Measurements from ENCODE around the gene NBL1.

NBL1 gene

GRCh38 chr1:19647643-19648042, 3.5 kb downstream of the NBL1 start (continued):
- TF ChIP-seq SP7 (tag by site-specific recombination; IDR thresholded peaks at IDR 0.05) (peak; percentile 19; the same call in 1 of the 2 replicates), ZNF548 (tag by site-specific recombination; IDR thresholded peaks at IDR 0.05) (no peak), ZBTB7A (tag by site-specific recombination; IDR thresholded peaks at IDR 0.05; ENCODE audit: low read depth) (no peak), ZNF202 (tag by site-specific recombination; IDR thresholded peaks at IDR 0.05; ENCODE audit: borderline replicate concordance) (no peak), ZNF391 (tag by site-specific recombination; IDR thresholded peaks at IDR 0.05; ENCODE audit: borderline replicate concordance, low read depth) (no peak), ZNF623 (tag by site-specific recombination; IDR thresholded peaks at IDR 0.05) (no peak), ZBTB1 (tag by site-specific recombination; IDR thresholded peaks at IDR 0.05) (no peak), ZSCAN23 (tag by site-specific recombination; IDR thresholded peaks at IDR 0.05) (no peak), ZNF248 (tag by site-specific recombination; IDR thresholded peaks at IDR 0.05) (no peak), WT1 (tag by site-specific recombination; IDR thresholded peaks at IDR 0.05) (peak; percentile 38; the same call in 1 of the 2 replicates), ZNF221 (tag by site-specific recombination; IDR thresholded peaks at IDR 0.05; ENCODE audit: borderline replicate concordance) (no peak), GLI2 (tag by site-specific recombination; IDR thresholded peaks at IDR 0.05; ENCODE audit: borderline replicate concordance, low read depth) (no peak), ZNF404 (tag by site-specific recombination; IDR thresholded peaks at IDR 0.05) (no peak), ZNF843 (tag by site-specific recombination; IDR thresholded peaks at IDR 0.05) (no peak), ZNF830 (tag by site-specific recombination; IDR thresholded peaks at IDR 0.05; ENCODE audit: low read depth) (no peak), ZNF184 (tag by site-specific recombination; IDR thresholded peaks at IDR 0.05) (no peak), ZNF223 (tag by site-specific recombination; IDR thresholded peaks at IDR 0.05) (no peak), ZNF600 (tag by site-specific recombination; IDR thresholded peaks at IDR 0.05) (peak; percentile 75; the same call in 1 of the 2 replicates), ZNF596 (tag by site-specific recombination; IDR thresholded peaks at IDR 0.05) (no peak)
- TF ChIP-seq, protein P1, sequence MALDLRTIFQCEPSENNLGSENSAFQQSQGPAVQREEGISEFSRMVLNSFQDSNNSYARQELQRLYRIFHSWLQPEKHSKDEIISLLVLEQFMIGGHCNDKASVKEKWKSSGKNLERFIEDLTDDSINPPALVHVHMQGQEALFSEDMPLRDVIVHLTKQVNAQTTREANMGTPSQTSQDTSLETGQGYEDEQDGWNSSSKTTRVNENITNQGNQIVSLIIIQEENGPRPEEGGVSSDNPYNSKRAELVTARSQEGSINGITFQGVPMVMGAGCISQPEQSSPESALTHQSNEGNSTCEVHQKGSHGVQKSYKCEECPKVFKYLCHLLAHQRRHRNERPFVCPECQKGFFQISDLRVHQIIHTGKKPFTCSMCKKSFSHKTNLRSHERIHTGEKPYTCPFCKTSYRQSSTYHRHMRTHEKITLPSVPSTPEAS (tag by site-specific recombination; IDR thresholded peaks at IDR 0.05) = peak; percentile 93
- TF ChIP-seq, protein P2, sequence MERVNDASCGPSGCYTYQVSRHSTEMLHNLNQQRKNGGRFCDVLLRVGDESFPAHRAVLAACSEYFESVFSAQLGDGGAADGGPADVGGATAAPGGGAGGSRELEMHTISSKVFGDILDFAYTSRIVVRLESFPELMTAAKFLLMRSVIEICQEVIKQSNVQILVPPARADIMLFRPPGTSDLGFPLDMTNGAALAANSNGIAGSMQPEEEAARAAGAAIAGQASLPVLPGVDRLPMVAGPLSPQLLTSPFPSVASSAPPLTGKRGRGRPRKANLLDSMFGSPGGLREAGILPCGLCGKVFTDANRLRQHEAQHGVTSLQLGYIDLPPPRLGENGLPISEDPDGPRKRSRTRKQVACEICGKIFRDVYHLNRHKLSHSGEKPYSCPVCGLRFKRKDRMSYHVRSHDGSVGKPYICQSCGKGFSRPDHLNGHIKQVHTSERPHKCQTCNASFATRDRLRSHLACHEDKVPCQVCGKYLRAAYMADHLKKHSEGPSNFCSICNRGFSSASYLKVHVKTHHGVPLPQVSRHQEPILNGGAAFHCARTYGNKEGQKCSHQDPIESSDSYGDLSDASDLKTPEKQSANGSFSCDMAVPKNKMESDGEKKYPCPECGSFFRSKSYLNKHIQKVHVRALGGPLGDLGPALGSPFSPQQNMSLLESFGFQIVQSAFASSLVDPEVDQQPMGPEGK (tag by site-specific recombination; IDR thresholded peaks at IDR 0.05) = peak; percentile 18; the same call in 1 of the 2 replicates

- TF ChIP-seq ZNF121 (tag by site-specific recombination; IDR thresholded peaks at IDR 0.05) (no peak), ZNF248 (tag by site-specific recombination; IDR thresholded peaks at IDR 0.05) (no peak), ZFP41 (tag by site-specific recombination; IDR thresholded peaks at IDR 0.05; ENCODE audit: borderline replicate concordance) (no peak), ZNF768 (tag by site-specific recombination; IDR thresholded peaks at IDR 0.05) (no peak), MZF1 (tag by site-specific recombination; IDR thresholded peaks at IDR 0.05; ENCODE audit: borderline replicate concordance) (no peak), ZNF558 (tag by site-specific recombination; IDR thresholded peaks at IDR 0.05) (no peak), ZNF624 (tag by site-specific recombination; IDR thresholded peaks at IDR 0.05) (no peak), MEIS1 (CRISPR knock-in tag; IDR thresholded peaks at IDR 0.05; ENCODE audit: borderline replicate concordance) (no peak), ZNF239 (tag by site-specific recombination; IDR thresholded peaks at IDR 0.05) (no peak), OSR2 (tag by site-specific recombination; IDR thresholded peaks at IDR 0.05) (no peak)
- ChIA-PET CTCF (interaction anchor here (0.6 to 1.5 kb wide), 7 partner anchors 8 to 269 kb away, joined by 3 to 5 read pairs (median 3); no protein-coding TSS in a partner anchor), POLR2A (no interaction called here)
- no peaks in the 10 kb centered on the region for H3K9me3 ChIP-seq (ENCODE audit: control insufficient read depth, insufficient read depth, low read depth, low read length)
- H3K4me1 ChIP-seq (ENCODE audit: control insufficient read depth, insufficient read depth, low read length) = no peaks in the 10 kb centered on the region
- no peak overlapping the region for H3K27ac ChIP-seq (ENCODE audit: extremely low read depth, low read depth, low read length)
- H3K4me3 ChIP-seq (ENCODE audit: low read depth, low read length) = no peak overlapping the region
- no peaks in the 10 kb centered on the region for H3K36me3 ChIP-seq (ENCODE audit: control insufficient read depth in 2 of 2, insufficient read depth in 1 of 2, low read length in 2 of 2)
These were observed 4.1 kb downstream of the NBL1 start for GRCh38 chr1:19648239-19648638.

Data from HEK293 (cell line).